ENCODE data around the gene SPECC1L. TPM values are rescaled to one million over a fixed set of nuclear protein-coding genes. Genes with fewer than 3 reads are reported as not detected.

SPECC1L gene
- total and polyA plus RNA-seq, 2 of the 8 experiments (the other 6 are each of a cell fraction or from before 2014, with no cell fraction given) = 15.7 to 61.6 TPM

- TF ChIP-seq, protein P1, sequence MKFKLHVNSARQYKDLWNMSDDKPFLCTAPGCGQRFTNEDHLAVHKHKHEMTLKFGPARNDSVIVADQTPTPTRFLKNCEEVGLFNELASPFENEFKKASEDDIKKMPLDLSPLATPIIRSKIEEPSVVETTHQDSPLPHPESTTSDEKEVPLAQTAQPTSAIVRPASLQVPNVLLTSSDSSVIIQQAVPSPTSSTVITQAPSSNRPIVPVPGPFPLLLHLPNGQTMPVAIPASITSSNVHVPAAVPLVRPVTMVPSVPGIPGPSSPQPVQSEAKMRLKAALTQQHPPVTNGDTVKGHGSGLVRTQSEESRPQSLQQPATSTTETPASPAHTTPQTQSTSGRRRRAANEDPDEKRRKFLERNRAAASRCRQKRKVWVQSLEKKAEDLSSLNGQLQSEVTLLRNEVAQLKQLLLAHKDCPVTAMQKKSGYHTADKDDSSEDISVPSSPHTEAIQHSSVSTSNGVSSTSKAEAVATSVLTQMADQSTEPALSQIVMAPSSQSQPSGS (IDR thresholded peaks at IDR 0.05; ENCODE audit: low read length) = no peak
- TF ChIP-seq, protein P2, sequence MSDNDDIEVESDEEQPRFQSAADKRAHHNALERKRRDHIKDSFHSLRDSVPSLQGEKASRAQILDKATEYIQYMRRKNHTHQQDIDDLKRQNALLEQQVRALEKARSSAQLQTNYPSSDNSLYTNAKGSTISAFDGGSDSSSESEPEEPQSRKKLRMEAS (IDR thresholded peaks at IDR 0.05) = no peak
These were observed 96.1 kb downstream of the SPECC1L start (continued) for GRCh38 chr22:24366701-24367100.
